ENCODE measurements around the gene ZBED5.

The ZBED5 gene

DNA sequence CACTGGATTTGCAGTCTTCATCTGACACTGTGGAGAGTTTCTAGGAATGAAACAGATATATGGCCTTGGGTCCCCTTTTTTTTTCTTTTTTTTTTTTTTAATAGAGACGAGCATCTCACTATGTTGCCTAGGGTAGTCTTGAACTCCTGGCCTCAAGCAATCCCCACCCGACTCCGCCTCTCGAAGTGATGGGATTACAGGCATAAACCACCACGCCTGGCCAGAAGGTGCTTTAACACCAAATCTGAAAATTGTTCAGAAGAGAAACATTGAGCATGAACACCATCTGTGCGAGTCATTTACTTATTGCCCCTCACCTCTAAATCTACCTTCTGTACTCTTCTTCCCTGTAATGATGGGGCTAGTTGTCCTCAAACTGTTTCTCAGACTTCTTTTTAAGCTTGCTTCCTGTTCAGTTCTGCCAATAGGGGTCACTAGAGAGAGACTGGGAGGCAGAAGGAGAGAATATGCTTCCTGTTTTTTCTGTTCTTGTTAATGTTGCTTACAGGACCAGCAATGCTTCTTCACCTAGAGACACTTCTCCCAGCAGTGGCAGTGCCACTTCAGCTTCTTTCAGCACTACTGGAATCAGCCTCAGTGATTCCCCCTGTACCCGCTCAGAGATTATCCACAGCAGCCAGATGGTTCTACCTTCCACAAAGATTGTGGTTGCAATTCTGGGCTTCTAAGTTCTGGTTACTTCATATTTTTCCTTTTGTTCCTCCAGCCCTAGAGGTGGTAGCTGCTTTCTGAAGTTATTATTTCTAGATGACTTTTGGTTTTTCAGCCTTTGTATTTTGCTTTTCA is 20.8 kb upstream of the ZBED5 start:
- DNase-seq (ENCODE audit: low read depth) = no peak

DNA sequence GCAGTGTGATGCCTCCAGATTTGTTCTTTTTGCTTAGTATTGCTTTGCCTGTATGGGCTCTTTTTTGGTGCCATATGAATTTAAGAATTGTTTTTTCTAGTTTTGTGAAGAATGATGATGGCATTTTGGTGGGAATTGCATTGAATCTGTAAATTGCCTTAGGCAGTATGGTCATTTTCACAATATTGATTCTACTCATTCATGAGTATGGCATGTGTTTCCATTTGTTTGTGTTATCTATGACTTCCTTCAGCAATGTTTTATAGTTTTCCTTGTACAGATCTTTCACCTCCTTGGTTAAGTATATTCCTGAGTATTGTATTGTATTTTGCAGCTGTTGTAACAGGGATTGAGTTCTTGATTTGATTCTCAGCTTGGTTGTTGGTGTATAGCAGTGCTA is 18.3 kb upstream of the ZBED5 start:
- DNase-seq (ENCODE audit: low read depth) = no peak

- DNase-seq (ENCODE audit: low read depth) = no peak
Observed at GRCh38 chr11:10875430-10876021, 17.7 kb upstream of the ZBED5 start.

- DNase-seq (ENCODE audit: low read depth) = no peak
Observed at GRCh38 chr11:10872097-10872496, 14.2 kb upstream of the ZBED5 start.

DNA sequence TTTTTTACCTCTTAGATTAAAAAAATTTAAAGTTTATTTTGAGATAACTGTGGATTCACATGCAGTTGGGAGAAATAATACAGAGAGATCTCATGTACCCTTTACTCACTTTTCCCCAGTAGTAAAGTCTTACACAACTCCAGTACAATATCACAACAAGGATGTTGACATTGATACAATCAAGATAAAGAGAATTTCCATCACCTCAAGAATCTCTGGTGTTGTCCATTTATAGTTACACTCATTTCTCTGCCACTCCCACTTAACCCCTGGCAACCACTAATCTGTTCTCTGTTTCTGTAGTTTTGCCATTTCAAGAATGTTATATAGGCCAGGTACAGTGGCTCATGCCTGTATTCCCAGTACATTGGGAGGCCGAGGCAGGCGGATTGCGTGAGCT is 10.5 kb upstream of the ZBED5 start:
- DNase-seq (ENCODE audit: low read depth) = no peak

GRCh38 chr11:10866893-10867331 is 9.1 kb upstream of the ZBED5 start:
- no peak for DNase-seq (ENCODE audit: low read depth)

- DNase-seq (ENCODE audit: low read depth) = no peak
Observed at GRCh38 chr11:10865837-10866270, 8.0 kb upstream of the ZBED5 start.

DNA sequence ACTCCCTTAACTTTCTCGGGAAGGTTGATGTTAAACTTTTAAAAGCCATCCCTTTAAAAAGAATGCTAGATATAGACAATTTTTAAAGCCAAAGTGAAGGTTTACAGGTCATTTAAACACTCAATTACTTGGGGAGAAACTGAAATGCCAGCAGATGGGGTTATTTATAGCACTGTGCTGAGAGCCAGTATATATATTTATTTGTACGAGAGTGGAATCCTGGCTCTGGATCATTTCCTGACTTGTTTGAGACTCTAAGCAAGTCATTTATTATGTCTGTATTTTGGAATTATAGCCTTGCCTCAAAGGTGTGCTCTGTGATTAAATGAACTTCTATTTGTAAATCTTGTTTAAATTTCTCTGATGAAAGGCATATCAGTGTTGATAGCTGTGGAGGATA is 6.8 kb upstream of the ZBED5 start:
- no peak for DNase-seq (ENCODE audit: low read depth)

- DNase-seq (ENCODE audit: low read depth) = no peak
Observed at GRCh38 chr11:10862446-10862845, 4.6 kb upstream of the ZBED5 start.

DNA sequence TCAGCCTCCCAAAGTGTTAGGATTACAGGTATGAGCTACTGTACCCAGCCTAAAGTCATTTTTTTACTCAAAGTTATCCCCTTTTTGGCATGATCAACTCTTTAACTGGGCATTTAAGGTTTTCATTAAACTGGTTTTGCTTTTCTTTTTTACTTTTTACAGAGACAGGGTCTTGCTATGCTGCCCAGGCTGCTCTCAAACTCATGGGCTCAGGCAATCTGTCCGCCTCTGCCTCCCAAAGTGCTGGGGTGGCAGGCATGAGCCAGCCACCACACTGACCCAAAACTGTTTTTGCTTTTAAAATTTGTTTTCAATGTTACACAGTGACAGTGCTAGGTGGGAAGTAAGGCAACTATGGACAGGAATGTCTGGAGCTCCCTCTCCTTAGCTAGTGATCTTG is 3.9 kb upstream of the ZBED5 start:
- DNase-seq (ENCODE audit: low read depth) = no peak

GRCh38 chr11:10861047-10861446 is 3.2 kb upstream of the ZBED5 start:
- DNase-seq (ENCODE audit: low read depth) = no peak

- DNase-seq (ENCODE audit: low read depth) = peak; percentile 18
Observed at GRCh38 chr11:10858439-10859325, 829 bp upstream of the ZBED5 start.

- DNase-seq (ENCODE audit: low read depth) = no peak
Observed at GRCh38 chr11:10857459-10857708, 469 bp downstream of the ZBED5 start.

GRCh38 chr11:10856689-10857458 is 979 bp downstream of the ZBED5 start:
- no peak for DNase-seq (ENCODE audit: low read depth)

- no peak for DNase-seq (ENCODE audit: low read depth)
Observed at GRCh38 chr11:10855295-10855694, 2.6 kb downstream of the ZBED5 start.

DNA sequence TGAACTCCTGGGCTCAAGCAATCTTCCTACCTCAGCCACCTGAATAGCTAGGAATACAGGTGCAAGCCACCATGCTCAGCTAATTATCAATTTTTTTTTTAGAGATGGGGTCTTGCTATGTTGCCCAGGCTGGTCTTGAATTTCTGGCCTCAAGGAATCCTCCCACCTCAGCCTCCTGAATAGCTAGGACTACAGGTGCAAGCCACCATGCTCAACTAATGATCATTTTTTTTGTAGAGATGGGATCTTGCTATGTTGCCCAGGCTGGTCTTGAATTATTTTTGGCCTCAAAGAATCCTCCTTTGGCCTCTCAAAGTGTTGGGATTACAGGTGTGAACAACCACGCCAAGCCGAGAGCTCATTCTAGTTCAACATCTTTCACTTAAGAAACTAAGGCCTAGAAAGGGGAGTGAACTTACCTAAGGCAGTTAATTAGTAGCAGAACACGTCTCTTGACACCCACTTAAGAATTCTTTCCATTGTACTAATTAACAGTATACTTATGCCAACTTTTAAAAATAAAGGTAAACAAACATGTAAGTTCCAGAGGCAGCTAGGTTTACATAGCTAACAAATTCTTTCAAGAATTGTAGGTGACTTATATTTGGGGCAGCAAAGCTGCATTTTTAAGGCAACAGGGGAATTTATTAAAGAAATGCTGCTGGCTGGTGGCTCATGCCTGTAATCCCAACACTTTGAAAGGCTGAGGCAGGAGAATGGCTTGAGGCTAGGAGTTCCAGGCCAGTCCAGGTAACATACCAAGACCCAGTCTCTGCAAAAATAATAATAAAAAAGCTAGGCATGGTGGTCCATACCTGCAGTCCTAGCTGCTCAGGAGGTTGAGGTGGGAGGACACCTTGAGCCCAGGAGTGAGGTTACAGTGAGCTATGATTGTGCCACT is 9.6 kb downstream of the ZBED5 start:
- DNase-seq (ENCODE audit: low read depth) = no peak

GRCh38 chr11:10846660-10847059 is 11.2 kb downstream of the ZBED5 start:
- no peak for DNase-seq (ENCODE audit: low read depth)

DNA sequence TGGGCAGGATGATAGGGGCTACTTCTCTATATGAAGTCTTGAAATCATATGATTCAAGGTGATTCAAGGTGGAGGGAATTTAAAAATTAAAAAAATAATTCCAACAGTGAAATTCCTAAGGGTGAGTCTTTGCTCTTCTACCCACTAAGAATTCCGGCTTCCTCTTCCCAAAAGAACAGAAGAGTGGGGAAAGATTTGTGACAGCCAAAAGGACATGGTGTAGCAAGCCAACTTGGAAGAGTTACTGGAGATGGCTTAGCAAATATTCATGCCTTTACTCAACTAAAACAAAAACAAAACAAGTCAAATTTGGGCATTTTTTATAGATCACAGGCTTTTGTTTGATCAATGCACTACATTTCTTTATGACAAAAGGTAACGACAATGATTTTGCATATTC is 12.3 kb downstream of the ZBED5 start:
- no peak for DNase-seq (ENCODE audit: low read depth)

DNA sequence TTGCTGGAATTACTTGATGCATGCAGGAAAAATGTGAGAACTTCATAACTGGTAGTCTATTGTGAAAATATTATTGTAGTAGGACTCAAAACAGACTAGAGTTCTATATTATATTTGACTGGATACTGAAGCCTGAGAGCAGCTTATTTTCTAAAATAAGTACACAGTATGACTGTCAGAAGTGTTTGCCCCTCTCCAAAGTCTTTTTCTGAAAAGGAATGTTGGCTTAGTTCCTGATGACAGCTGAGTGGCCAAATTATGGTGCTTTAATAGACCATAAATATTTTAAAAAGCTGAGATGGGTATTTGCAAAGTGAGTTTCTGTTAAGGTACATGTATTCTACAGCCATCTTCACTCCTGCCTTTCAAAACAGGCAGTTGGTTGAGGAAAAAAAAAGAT is 13.1 kb downstream of the ZBED5 start:
- no peak for DNase-seq (ENCODE audit: low read depth)

- DNase-seq (ENCODE audit: low read depth) = no peak
Observed at GRCh38 chr11:10844356-10844755, 13.5 kb downstream of the ZBED5 start.

DNA sequence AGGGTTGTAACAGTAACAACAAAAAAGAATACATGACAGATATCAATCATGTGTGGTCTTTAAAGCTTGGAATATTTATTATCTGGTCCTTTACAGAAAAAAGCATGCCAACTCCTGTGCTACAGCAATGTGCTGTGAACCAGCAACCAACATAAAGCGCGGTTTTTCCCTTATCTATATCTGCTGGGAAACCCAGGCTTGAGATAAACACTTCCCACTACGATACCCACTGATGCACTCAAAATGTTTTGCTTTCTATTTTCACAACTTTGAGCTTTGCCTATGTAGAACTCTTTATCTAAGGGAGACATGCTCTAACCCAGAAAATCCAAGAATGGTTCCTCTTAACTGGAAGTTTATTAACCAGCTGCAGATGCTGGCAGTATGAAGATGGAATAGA is 19.0 kb downstream of the ZBED5 start:
- no peak for DNase-seq (ENCODE audit: low read depth)

All from T-helper 22 cell (primary cell).